Measurements from ENCODE around the gene LY6G5B.

Gene LY6G5B

GRCh38 chr6:31663126-31663960 is 6.4 kb upstream of the LY6G5B start:
- no peak for DNase-seq (ENCODE audit: low read depth)

GRCh38 chr6:31663961-31664789 is 5.6 kb upstream of the LY6G5B start:
- DNase-seq (ENCODE audit: low read depth), result no peak

- DNase-seq (ENCODE audit: low read depth), result peak; percentile 85
Observed at GRCh38 chr6:31664790-31665500, 4.8 kb upstream of the LY6G5B start, which contains the start of gene GPANK1. Gene GPANK1, minus strand, starts transcription at chr6:31664997. Its CDS starts 519 bp downstream, at chr6:31664478.

GRCh38 chr6:31665501-31666336 is 4.1 kb upstream of the LY6G5B start, which contains the start of gene CSNK2B:
Gene CSNK2B, plus strand, starts transcription at chr6:31666080. Its CDS starts 752 bp downstream, at chr6:31666832.
- peak; percentile 98 for DNase-seq (ENCODE audit: low read depth)

GRCh38 chr6:31666337-31666965 is 3.3 kb upstream of the LY6G5B start:
- no peak for DNase-seq (ENCODE audit: low read depth)

GRCh38 chr6:31676322-31676903 is 6.6 kb downstream of the LY6G5B start:
- DNase-seq (ENCODE audit: low read depth), result no peak

- DNase-seq (ENCODE audit: low read depth), result no peak
Observed at GRCh38 chr6:31676904-31677303, 7.1 kb downstream of the LY6G5B start.

GRCh38 chr6:31677955-31678354 is 8.2 kb downstream of the LY6G5B start:
- DNase-seq (ENCODE audit: low read depth), result no peak

- peak; percentile 55 for DNase-seq (ENCODE audit: low read depth)
Observed at GRCh38 chr6:31680226-31681134, 10.7 kb downstream of the LY6G5B start, which contains the start of gene LY6G5C. Gene LY6G5C, minus strand, starts transcription at chr6:31681067. Its CDS starts 694 bp downstream, at chr6:31680373.

- no peak for DNase-seq (ENCODE audit: low read depth)
Observed at GRCh38 chr6:31681135-31681671, 11.4 kb downstream of the LY6G5B start.

GRCh38 chr6:31683591-31683990 is 13.8 kb downstream of the LY6G5B start:
- no peak for DNase-seq (ENCODE audit: low read depth)

GRCh38 chr6:31686483-31686882 is 16.7 kb downstream of the LY6G5B start:
- DNase-seq (ENCODE audit: low read depth), result no peak

GRCh38 chr6:31687321-31687720 is 17.5 kb downstream of the LY6G5B start:
- no peak for DNase-seq (ENCODE audit: low read depth)

- DNase-seq (ENCODE audit: low read depth), result no peak
Observed at GRCh38 chr6:31687860-31688693, 18.3 kb downstream of the LY6G5B start.

GRCh38 chr6:31689249-31690110 is 19.7 kb downstream of the LY6G5B start:
- no peak for DNase-seq (ENCODE audit: low read depth)

- no peak for DNase-seq (ENCODE audit: low read depth)
Observed at GRCh38 chr6:31690231-31691077, 20.7 kb downstream of the LY6G5B start.
